Aorta (tissue), 5 donors: ENCODE measurements around the gene PFKP. TPM values are rescaled to one million over a fixed set of nuclear protein-coding genes. Genes with fewer than 3 reads are reported as not detected.

Experiments used
- ATAC-seq: fragments of 200-7000 bp; cut with Tn5 transposase; one replicate; pipeline ENCODE4 v1.9.1; 2022; ENCODE audit warnings: moderate library complexity; ENCODE audit not compliant: low FRiP score
- DNase-seq, 2 donors: peaks; one replicate each; pipeline ENCODE4 v3.0.0-alpha.2; 2020
- H3K27ac ChIP-seq, 2 donors: one replicate each; pipeline ENCODE4 v1.5.1; 2013; ENCODE audit warnings: low read length in 2 of 2, mild to moderate bottlenecking in 2 of 2, moderate library complexity in 2 of 2, control low read depth in 1 of 2, inconsistent platforms in 1 of 2, low read depth in 1 of 2
- H3K27me3 ChIP-seq, 2 donors: one replicate each; pipeline ENCODE4 v1.6.1; 2013; ENCODE audit warnings: control low read depth in 1 of 2, low read length in 1 of 2, mild to moderate bottlenecking in 1 of 2, moderate library complexity in 1 of 2; ENCODE audit not compliant: insufficient read depth in 2 of 2, control insufficient read depth in 1 of 2
- H3K36me3 ChIP-seq, 2 donors: one replicate each; pipeline ENCODE4 v1.6.1; 2013; ENCODE audit warnings: control low read depth in 1 of 2, low read length in 1 of 2, mild to moderate bottlenecking in 1 of 2; ENCODE audit not compliant: insufficient read depth in 2 of 2, control insufficient read depth in 1 of 2
- H3K4me1 ChIP-seq, 2 donors: one replicate each; pipeline ENCODE4 v1.6.1; 2013; ENCODE audit warnings: low read length in 2 of 2, control low read depth in 1 of 2, mild to moderate bottlenecking in 1 of 2, moderate library complexity in 1 of 2; ENCODE audit not compliant: insufficient read depth in 2 of 2, control insufficient read depth in 1 of 2
- H3K4me3 ChIP-seq, 2 donors: one replicate each; pipeline ENCODE4 v1.5.1; 2013; ENCODE audit warnings: low read length in 2 of 2, control low read depth in 1 of 2, mild to moderate bottlenecking in 1 of 2
- H3K9me3 ChIP-seq: one replicate; pipeline ENCODE4 v1.6.1; 2013; ENCODE audit warnings: mild to moderate bottlenecking, low read length; ENCODE audit not compliant: control insufficient read depth
- WGBS, 2 donors: extraction: QIAGEN DNeasy Blood & Tissue Kit; methylation state at CpG; one replicate each; pipeline ENCODE4 v1.1.7; 2013; 5-methylcytosine and 5-hydroxymethylcytosine counted together
- intact Hi-C, 2 donors: fragments of 100-400 bp; cut with DNase I; formaldehyde crosslinking; loops; one replicate each; pipeline versions ENCODE4 v1.14.2 to v1.15.0; 2022
- long read RNA-seq, 2 donors: library from polyadenylated mRNA; unstranded; transcript quantifications; one replicate each; pipeline ENCODE4 v2.0.0, GENCODE V29; 2020 to 2021
- polyA plus RNA-seq, 2 donors: library from polyadenylated mRNA; stranded (reverse); fragments of 200-250 nt; gene quantifications; one replicate each; pipeline ENCODE4 v1.2.3, GENCODE V29; 2013
- total RNA-seq, 2 donors: library from RNA; stranded (reverse); fragmentation: NEBNext Ultra II Directional; extraction: Animal tissue kit (Norgen Biotek cat#: 25700); gene quantifications; one replicate each; pipeline ENCODE4 v1.2.1, GENCODE V29; 2021
- donor health status: healthy with polysubstance abuse.
- donor health status: Bipolar disorder and iron deficiency.
- donor health status: DM: no; HTN: no; CAD: no.
- donor health status: DM: no; HTN: no; CAD: no.
- donor health status: DM: yes; HTN: yes; CAD: no.

The PFKP gene
- total RNA-seq (100 to 1,000 TPM; 126 to 167 TPM), polyA plus RNA-seq (100 to 1,000 TPM in 1 of 2 donors, 10 to 100 TPM in 1; 40.3 to 113 TPM)
- long read RNA-seq, donor 1, transcript PFKP-201 (6 exons, 1,698 nt): minor isoform, 13 of 1,112 reads
- long read RNA-seq, donor 1, transcript PFKP-203 (22 exons, 2,654 nt): major isoform, 824 of 1,112 reads
- long read RNA-seq, donor 1, partial matches to known transcripts: 161 of 1,112 reads
- long read RNA-seq, donor 1, other reads (novel, unspliced or antisense): 114 of 1,112 reads
- long read RNA-seq, donor 2, transcript PFKP-203 (22 exons, 2,654 nt): major isoform, 73 of 118 reads
- long read RNA-seq, donor 2, transcript PFKP-201 (6 exons, 1,698 nt): minor isoform, 10 of 118 reads
- long read RNA-seq, donor 2, partial matches to known transcripts: 14 of 118 reads
- long read RNA-seq, donor 2, other reads (novel, unspliced or antisense): 21 of 118 reads

- WGBS, 2 donors: 1% methylated on average over 25 to 86 of the region's 86 CpGs
- H3K4me3 ChIP-seq: peak within 1 kb of the TSS; percentile 74 to 88
- no peak within 1 kb of the TSS for H3K27ac ChIP-seq
- no peaks in the 10 kb centered on the region for H3K27me3 ChIP-seq
- H3K36me3 ChIP-seq: no peaks in the 10 kb centered on the region
- DNase-seq: peak in 1 of 2 donors; percentile 86
- intact Hi-C loops: loop anchor here in 1 of 2 donors (5.0 kb wide), 1 partner anchor 40 kb away; no protein-coding TSS in a partner anchor
- peaks cover 0 to 4% of the 10 kb centered on the region in 2 donors for H3K4me1 ChIP-seq
- peak; percentile 57 for ATAC-seq
- no peaks in the 10 kb centered on the region for H3K9me3 ChIP-seq
These were observed at the start of gene PFKP for GRCh38 chr10:3067118-3067858. Gene PFKP (plus strand): TSS chr10:3067548. CDS start chr10:3067596, 48 bp downstream.

- Histone ChIP-seq H3K4me1 (no peaks in the 10 kb centered on the region), H3K36me3 (no peaks in the 10 kb centered on the region), H3K4me3 (no peak overlapping the region), H3K27ac (no peak overlapping the region), H3K9me3 (peaks cover 7% of the 10 kb centered on the region), H3K27me3 (no peaks in the 10 kb centered on the region)
- WGBS, 2 donors: 72 to 81% methylated on average over 4 of the region's 4 CpGs
- intact Hi-C loops: no loop called here
- no peak for DNase-seq
- no peak for ATAC-seq
These were observed 49.1 kb upstream of the PFKP start for GRCh38 chr10:3018247-3018646.

- Histone ChIP-seq H3K36me3 (no peaks in the 10 kb centered on the region), H3K27ac (no peak overlapping the region), H3K4me1 (no peaks in the 10 kb centered on the region), H3K4me3 (no peak overlapping the region), H3K27me3 (no peaks in the 10 kb centered on the region), H3K9me3 (peaks cover 3% of the 10 kb centered on the region)
- ATAC-seq: no peak
- 89 to 91% methylated on average over 15 of the region's 15 CpGs for WGBS, 2 donors
- no peak for DNase-seq
- intact Hi-C loops: no loop called here
These were observed 47.0 kb upstream of the PFKP start for GRCh38 chr10:3020311-3020710.

GRCh38 chr10:3020881-3021280, 46.5 kb upstream of the PFKP start:
- no peak overlapping the region for H3K27ac ChIP-seq
- H3K36me3 ChIP-seq: no peaks in the 10 kb centered on the region
- no peak for ATAC-seq
- no peaks in the 10 kb centered on the region for H3K27me3 ChIP-seq
- no peaks in the 10 kb centered on the region for H3K4me1 ChIP-seq
- no peak overlapping the region for H3K4me3 ChIP-seq
- H3K9me3 ChIP-seq: peaks cover 3% of the 10 kb centered on the region
- 91 to 94% methylated on average over 19 of the region's 19 CpGs for WGBS, 2 donors
- DNase-seq: no peak
- intact Hi-C loops: no loop called here

- H3K4me1 ChIP-seq: no peaks in the 10 kb centered on the region
- H3K9me3 ChIP-seq: peaks cover 3% of the 10 kb centered on the region
- ATAC-seq (no peak), DNase-seq (no peak)
- intact Hi-C loops: no loop called here
- H3K27me3 ChIP-seq: no peaks in the 10 kb centered on the region
- H3K27ac ChIP-seq: no peak overlapping the region
- 44 to 59% methylated on average over 3 of the region's 3 CpGs for WGBS, 2 donors
- no peaks in the 10 kb centered on the region for H3K36me3 ChIP-seq
- H3K4me3 ChIP-seq: no peak overlapping the region
These were observed 45.3 kb upstream of the PFKP start for GRCh38 chr10:3022027-3022426.

GRCh38 chr10:3023892-3024291, 43.5 kb upstream of the PFKP start:
- H3K27me3 ChIP-seq: no peaks in the 10 kb centered on the region
- intact Hi-C loops: no loop called here

GRCh38 chr10:3025026-3025683, 42.2 kb upstream of the PFKP start:
- Histone ChIP-seq H3K4me1 (no peaks in the 10 kb centered on the region), H3K9me3 (no peaks in the 10 kb centered on the region), H3K27me3 (no peaks in the 10 kb centered on the region), H3K4me3 (no peak overlapping the region), H3K27ac (no peak overlapping the region), H3K36me3 (no peaks in the 10 kb centered on the region)
- intact Hi-C loops: no loop called here
- 67 to 68% methylated on average over 6 of the region's 6 CpGs for WGBS, 2 donors
- DNase-seq (no peak), ATAC-seq (no peak)

More at GRCh38 chr10:3023892-3024291, 43.5 kb upstream of the PFKP start:
- DNase-seq (no peak), ATAC-seq (no peak)
- Histone ChIP-seq H3K4me3 (no peak overlapping the region), H3K36me3 (no peaks in the 10 kb centered on the region), H3K4me1 (no peaks in the 10 kb centered on the region), H3K9me3 (peaks cover 3% of the 10 kb centered on the region), H3K27ac (no peak overlapping the region)
- WGBS, 2 donors: 88 to 99% methylated on average over 2 of the region's 2 CpGs

- Histone ChIP-seq H3K9me3 (no peaks in the 10 kb centered on the region), H3K27ac (no peak overlapping the region), H3K4me1 (no peaks in the 10 kb centered on the region), H3K27me3 (no peaks in the 10 kb centered on the region), H3K36me3 (no peaks in the 10 kb centered on the region), H3K4me3 (no peak overlapping the region)
- intact Hi-C loops: no loop called here
- WGBS, 2 donors: 55 to 62% methylated on average over 3 of the region's 3 CpGs
- no peak for DNase-seq
- ATAC-seq: no peak
These were observed 39.5 kb upstream of the PFKP start for GRCh38 chr10:3027866-3028265.
